Nephron progenitor cell (in vitro differentiated cells): ENCODE data around the gene HDAC7.

Experiments
- DNase-seq: peaks from one replicate; pipeline ENCODE4 v3.0.0; 2021
- H3K27ac Mint-ChIP-seq: 2 replicates; pipeline ENCODE4 v1.8.0; 2021; ENCODE audit warnings: mild to moderate bottlenecking, moderate library complexity, mixed read lengths
- H3K27me3 Mint-ChIP-seq: 2 replicates; pipeline ENCODE4 v1.8.0; 2021; ENCODE audit warnings: mild to moderate bottlenecking, low read depth, mixed read lengths; ENCODE audit not compliant: poor library complexity
- H3K36me3 Mint-ChIP-seq: 2 replicates; pipeline ENCODE4 v1.8.0; 2021; ENCODE audit warnings: low read depth, mixed read lengths
- H3K4me1 Mint-ChIP-seq: 2 replicates; pipeline ENCODE4 v1.8.0; 2021; ENCODE audit warnings: mixed read lengths
- H3K4me3 Mint-ChIP-seq: 2 replicates; pipeline ENCODE4 v1.8.0; 2021; ENCODE audit warnings: mild to moderate bottlenecking, moderate library complexity, mixed read lengths
- H3K9me3 Mint-ChIP-seq: 2 replicates; pipeline ENCODE4 v1.8.0; 2021; ENCODE audit warnings: mild to moderate bottlenecking, moderate library complexity, mixed read lengths
- TF ChIP-seq, protein P1 (sequence below): fragments of 200-600 bp; sonication (generic); IDR thresholded peaks from 2 replicates; pipeline ENCODE4 v1.5.0; 2021; ENCODE audit warnings: antibody characterized with exemption

HDAC7 gene

GRCh38 chr12:47786662-47787280 is 32.9 kb downstream of the HDAC7 start:
- Mint-ChIP-seq H3K4me1 (peaks cover 15% of the 10 kb centered on the region), H3K4me3 (no peak overlapping the region), H3K27me3 (no peaks in the 10 kb centered on the region), H3K9me3 (no peaks in the 10 kb centered on the region), H3K27ac (no peak overlapping the region), H3K36me3 (peaks cover 53% of the 10 kb centered on the region)
- TF ChIP-seq, protein P1, sequence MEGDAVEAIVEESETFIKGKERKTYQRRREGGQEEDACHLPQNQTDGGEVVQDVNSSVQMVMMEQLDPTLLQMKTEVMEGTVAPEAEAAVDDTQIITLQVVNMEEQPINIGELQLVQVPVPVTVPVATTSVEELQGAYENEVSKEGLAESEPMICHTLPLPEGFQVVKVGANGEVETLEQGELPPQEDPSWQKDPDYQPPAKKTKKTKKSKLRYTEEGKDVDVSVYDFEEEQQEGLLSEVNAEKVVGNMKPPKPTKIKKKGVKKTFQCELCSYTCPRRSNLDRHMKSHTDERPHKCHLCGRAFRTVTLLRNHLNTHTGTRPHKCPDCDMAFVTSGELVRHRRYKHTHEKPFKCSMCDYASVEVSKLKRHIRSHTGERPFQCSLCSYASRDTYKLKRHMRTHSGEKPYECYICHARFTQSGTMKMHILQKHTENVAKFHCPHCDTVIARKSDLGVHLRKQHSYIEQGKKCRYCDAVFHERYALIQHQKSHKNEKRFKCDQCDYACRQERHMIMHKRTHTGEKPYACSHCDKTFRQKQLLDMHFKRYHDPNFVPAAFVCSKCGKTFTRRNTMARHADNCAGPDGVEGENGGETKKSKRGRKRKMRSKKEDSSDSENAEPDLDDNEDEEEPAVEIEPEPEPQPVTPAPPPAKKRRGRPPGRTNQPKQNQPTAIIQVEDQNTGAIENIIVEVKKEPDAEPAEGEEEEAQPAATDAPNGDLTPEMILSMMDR: no peak
- no peak for DNase-seq

DNA sequence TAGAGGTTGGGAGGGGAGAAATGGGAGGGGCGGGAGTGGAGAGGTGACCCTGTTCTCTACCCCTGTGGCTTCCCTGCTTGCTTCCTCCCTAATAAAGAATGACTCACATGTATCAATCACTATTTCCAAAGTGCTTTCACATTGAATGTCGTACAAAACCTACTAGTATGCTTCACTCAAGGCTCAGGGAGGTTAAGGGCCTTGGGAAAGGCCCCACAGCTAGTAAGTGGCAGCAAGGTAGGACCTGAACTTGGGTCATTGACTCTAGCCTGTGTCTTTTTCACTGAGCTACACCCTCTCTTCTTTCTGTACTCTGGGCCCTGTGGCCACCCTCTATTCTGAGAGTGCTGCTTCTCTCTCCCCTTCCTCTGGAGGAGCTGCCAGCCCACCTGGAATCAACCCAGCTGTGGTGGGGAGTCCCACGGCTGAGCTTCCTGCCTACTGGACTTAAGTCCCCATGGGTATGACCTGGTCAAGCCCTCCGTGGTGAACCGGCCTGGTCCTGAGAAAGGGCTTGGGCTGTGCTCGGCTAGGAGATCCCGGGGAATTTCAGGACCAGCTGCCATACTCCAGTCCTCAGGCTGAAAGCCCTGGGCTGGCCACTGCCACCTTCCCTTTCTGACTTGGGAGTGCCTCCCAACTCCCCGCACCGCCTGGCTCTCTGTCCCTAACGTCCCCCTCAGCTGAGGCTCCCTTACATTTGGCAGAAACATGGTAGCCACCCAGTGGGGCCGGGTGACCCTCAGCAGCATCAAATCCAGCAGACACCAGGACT is 33.6 kb downstream of the HDAC7 start:
- TF ChIP-seq, protein P1: no peak
- no peak for DNase-seq
- Mint-ChIP-seq H3K27ac (no peak overlapping the region), H3K27me3 (no peaks in the 10 kb centered on the region), H3K4me3 (no peak overlapping the region), H3K9me3 (no peaks in the 10 kb centered on the region), H3K4me1 (peaks cover 15% of the 10 kb centered on the region), H3K36me3 (peaks cover 53% of the 10 kb centered on the region)

DNA sequence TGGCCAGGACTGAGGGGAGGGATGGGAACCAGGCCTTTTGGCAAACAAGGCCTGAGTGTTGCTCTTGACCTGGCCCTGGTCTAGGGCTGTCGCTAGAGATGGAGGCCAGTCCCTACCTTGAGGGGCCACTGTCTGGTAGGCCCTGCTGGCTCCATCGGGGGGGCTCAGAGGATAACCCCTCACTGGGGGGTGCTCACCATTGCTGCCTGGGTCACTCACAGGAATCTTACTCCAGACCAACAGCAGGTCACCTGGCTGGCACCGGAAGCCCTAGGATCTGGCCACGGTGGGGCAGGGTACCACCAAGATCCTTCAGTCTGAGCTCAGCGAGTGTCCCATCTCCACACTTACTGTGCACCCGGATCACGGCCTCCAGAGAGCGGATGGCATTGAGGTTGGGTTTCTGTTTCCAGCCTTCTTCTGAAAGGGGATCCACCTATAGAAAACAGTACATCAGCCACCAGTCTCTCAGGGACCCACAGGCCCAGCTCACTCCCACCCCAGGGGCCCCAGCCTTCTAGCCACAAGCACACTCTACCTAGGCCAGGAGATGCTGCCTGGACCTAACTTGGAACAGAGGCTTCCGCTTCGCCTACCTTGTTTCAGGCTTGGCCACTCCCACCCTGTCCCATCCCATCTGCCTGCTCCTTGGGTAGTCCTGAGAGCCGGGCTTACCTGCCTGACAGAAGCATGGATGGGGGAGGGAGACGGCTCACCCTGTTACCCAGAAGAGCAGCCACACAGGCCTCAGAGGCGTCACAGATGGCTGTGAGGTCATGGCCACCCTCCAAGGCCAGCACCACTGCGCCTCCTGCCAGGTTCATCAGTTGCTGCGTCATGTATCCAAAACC is 34.4 kb downstream of the HDAC7 start:
- no peaks in the 10 kb centered on the region for H3K9me3 Mint-ChIP-seq
- H3K4me3 Mint-ChIP-seq: no peak overlapping the region
- peaks cover 47% of the 10 kb centered on the region for H3K36me3 Mint-ChIP-seq
- no peak for DNase-seq
- no peaks in the 10 kb centered on the region for H3K27me3 Mint-ChIP-seq
- TF ChIP-seq, protein P1: no peak
- peaks cover 15% of the 10 kb centered on the region for H3K4me1 Mint-ChIP-seq
- H3K27ac Mint-ChIP-seq: no peak overlapping the region

- TF ChIP-seq, protein P1: no peak
- no peak for DNase-seq
- H3K4me3 Mint-ChIP-seq: no peak overlapping the region
- H3K9me3 Mint-ChIP-seq: no peaks in the 10 kb centered on the region
- peaks cover 20% of the 10 kb centered on the region for H3K4me1 Mint-ChIP-seq
- H3K36me3 Mint-ChIP-seq: peaks cover 41% of the 10 kb centered on the region
- H3K27me3 Mint-ChIP-seq: peaks cover 2% of the 10 kb centered on the region
- no peak overlapping the region for H3K27ac Mint-ChIP-seq
These were observed 35.6 kb downstream of the HDAC7 start for GRCh38 chr12:47783821-47784819.

GRCh38 chr12:47783024-47783755 is 36.5 kb downstream of the HDAC7 start:
- H3K9me3 Mint-ChIP-seq: no peaks in the 10 kb centered on the region
- DNase-seq: no peak
- peaks cover 17% of the 10 kb centered on the region for H3K4me1 Mint-ChIP-seq
- H3K27me3 Mint-ChIP-seq: peaks cover 5% of the 10 kb centered on the region
- H3K27ac Mint-ChIP-seq: peak overlapping the region; percentile 58
- H3K4me3 Mint-ChIP-seq: no peak overlapping the region
- TF ChIP-seq, protein P1: no peak
- peaks cover 34% of the 10 kb centered on the region for H3K36me3 Mint-ChIP-seq
